ENCODE data around the gene CFB.

The CFB gene

DNA sequence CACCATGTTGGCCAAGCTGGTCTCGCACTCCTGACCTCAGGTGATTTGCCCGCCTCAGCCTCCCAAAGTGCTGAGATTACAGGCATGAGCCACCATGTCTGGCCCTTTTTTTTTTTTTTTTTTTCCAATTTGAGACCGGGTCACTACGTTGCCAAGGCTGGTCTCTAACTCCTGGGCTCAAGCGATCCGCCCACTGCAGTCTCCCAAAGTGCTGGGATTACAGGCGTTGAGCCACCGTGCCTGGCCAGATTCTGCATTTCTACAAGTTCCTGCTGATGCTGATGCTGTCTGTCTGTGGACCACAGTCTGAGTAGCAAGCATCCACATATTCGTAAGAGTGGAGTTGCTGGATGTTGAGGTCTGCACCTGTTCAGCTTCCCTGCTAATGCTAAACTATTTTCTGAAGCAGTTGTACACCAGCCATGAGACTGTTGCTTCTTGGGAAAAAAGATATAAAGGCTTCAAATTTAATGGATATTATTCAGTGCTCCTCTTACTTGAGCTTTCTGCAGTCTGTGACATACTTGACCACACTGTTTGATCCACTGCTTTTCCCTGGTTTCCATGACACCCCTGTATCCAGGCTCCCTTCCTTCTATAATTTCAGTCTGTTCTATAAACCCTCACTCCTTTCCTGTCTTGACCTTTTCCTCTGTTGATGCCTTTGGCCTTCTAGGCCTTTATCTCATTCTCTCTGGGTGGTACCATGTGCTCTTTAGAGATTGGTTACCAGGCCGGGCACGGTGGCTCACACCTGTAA is 33.9 kb upstream of the CFB start:
- TF ChIP-seq, protein P1, sequence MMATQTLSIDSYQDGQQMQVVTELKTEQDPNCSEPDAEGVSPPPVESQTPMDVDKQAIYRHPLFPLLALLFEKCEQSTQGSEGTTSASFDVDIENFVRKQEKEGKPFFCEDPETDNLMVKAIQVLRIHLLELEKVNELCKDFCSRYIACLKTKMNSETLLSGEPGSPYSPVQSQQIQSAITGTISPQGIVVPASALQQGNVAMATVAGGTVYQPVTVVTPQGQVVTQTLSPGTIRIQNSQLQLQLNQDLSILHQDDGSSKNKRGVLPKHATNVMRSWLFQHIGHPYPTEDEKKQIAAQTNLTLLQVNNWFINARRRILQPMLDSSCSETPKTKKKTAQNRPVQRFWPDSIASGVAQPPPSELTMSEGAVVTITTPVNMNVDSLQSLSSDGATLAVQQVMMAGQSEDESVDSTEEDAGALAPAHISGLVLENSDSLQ (IDR thresholded peaks at IDR 0.05), result no peak
- no peak for TF ChIP-seq LEF1 (IDR thresholded peaks at IDR 0.05; ENCODE audit: borderline replicate concordance)
- DNase-seq (ENCODE audit: extremely low spot score), result no peak
- ChIA-PET CTCF (no interaction called here), POLR2A (interaction anchor here (0.7 kb wide), 1 partner anchor 10 kb away, joined by 3 read pairs; no protein-coding TSS in a partner anchor)

DNA sequence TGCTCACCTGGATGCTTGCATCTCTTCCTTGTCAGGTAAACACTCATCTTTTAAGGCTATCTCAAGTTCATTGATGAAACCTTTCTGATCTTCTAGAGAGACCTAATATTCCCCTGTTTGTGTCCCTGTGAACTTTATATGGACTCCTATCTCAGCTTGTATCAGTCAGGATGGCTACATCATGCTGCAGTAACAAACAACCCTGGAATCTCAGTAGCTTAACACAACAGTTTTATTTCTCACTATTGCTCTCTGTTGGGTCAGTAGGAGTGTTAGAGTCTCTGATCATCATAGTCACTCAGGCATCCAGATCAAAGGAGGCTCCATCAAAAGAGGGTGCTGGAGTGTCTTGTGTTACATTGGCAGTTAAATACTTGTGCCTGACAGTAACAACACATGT is 30.5 kb upstream of the CFB start:
- no peak for TF ChIP-seq FOXM1 (IDR thresholded peaks at IDR 0.05; ENCODE audit: borderline replicate concordance)
- TF ChIP-seq HDGF (IDR thresholded peaks at IDR 0.05; ENCODE audit: borderline replicate concordance), result no peak
- no peak for TF ChIP-seq SUZ12 (IDR thresholded peaks at IDR 0.05)
- TF ChIP-seq CTBP1 (IDR thresholded peaks at IDR 0.05; ENCODE audit: borderline replicate concordance), result no peak
- no peak for TF ChIP-seq ELF4 (IDR thresholded peaks at IDR 0.05)
- no peak for TF ChIP-seq FOXA1 (IDR thresholded peaks at IDR 0.05)
- TF ChIP-seq, protein P1 (IDR thresholded peaks at IDR 0.05), result no peak
- no peak for TF ChIP-seq ARNT (IDR thresholded peaks at IDR 0.05)
- TF ChIP-seq FOXK2 (IDR thresholded peaks at IDR 0.05), result no peak
- TF ChIP-seq ZNF384 (IDR thresholded peaks at IDR 0.05), result no peak
- TF ChIP-seq NFRKB (IDR thresholded peaks at IDR 0.05), result no peak
- no peak for TF ChIP-seq LEF1 (IDR thresholded peaks at IDR 0.05; ENCODE audit: borderline replicate concordance)
- no peak for TF ChIP-seq BHLHE40 (IDR thresholded peaks at IDR 0.05; ENCODE audit: borderline replicate concordance)
- TF ChIP-seq SP1 (IDR thresholded peaks at IDR 0.05), result no peak
- no peak for TF ChIP-seq L3MBTL2 (conservative IDR thresholded peaks at IDR 0.05)
- ChIA-PET POLR2A (no interaction called here), CTCF (no interaction called here)
- DNase-seq (ENCODE audit: extremely low spot score), result no peak

DNA sequence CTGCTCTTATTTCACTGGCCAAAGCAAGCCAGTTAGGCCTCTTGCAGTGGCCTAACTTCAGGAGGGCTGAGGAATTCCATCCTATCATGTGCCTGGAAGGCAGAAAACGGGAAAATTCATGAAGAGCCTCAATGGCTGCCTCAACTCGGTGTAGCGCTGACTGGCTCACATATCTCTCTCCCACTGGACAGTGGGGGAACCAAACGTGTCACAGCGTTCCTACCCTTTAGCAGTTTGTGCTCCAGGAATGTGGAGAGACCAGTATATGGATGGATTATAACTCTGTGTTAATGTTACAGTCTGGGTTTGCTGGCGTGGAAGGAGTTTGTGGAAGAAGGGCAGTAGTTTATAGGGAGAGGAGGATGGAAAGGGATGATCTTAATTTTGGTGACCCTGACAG is 30.1 kb upstream of the CFB start:
- CTCF ChIA-PET, result no interaction called here
- no peak for DNase-seq (ENCODE audit: extremely low spot score)
- POLR2A ChIA-PET, result interaction anchor here (0.7 kb wide), 1 partner anchor 49 kb away, joined by 4 read pairs; no protein-coding TSS in a partner anchor
- no peak for TF ChIP-seq ELF4 (IDR thresholded peaks at IDR 0.05)
- TF ChIP-seq TARDBP (IDR thresholded peaks at IDR 0.05), result no peak
- no peak for TF ChIP-seq SUZ12 (IDR thresholded peaks at IDR 0.05)
- no peak for TF ChIP-seq ZNF384 (IDR thresholded peaks at IDR 0.05)

DNA sequence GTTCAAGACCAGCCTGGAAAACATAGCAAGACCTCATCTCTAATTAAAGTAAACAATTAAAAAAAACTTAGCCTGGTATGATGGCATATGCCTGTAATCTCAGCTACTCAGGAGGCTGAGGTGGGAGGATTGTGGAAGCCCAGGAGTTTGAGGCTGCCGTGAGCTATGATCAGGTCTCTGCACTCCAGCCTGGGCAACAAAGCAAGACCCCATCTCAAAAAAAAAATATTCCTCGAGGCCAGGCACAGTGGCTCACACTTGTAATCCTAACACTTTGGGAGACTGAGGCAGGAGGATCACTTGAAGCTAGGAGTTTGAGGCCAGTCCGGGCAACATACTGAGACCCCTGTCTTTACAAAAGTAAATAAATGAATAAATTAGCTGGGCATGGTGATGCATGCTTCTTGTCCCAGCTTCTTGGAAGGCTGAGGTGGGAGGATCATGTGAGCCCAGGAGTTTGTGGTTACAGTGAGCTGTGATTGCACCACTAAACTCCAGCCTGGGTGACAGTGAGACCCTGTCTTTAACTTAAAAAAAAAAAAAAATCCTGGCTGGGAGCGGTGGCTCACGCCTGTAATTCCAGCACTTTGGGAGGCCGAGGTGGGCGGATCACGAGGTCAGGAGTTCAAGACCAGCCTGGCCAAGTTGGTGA is 27.7 kb upstream of the CFB start:
- POLR2A ChIA-PET, result interaction anchor here (0.9 to 1.2 kb wide), 3 partner anchors 91 to 277 kb away, joined by 3 read pairs; partner anchors contain the start of genes HSPA1B and LSM2
- CTCF ChIA-PET, result interaction anchor here (0.6 to 1.6 kb wide), 4 partner anchors 34 to 183 kb away, joined by 3 to 7 read pairs (median 3); no protein-coding TSS in a partner anchor
- TF ChIP-seq SUZ12 (IDR thresholded peaks at IDR 0.05) (no peak), ZNF384 (IDR thresholded peaks at IDR 0.05) (no peak), ELF4 (IDR thresholded peaks at IDR 0.05) (no peak), FOXK2 (IDR thresholded peaks at IDR 0.05) (no peak), L3MBTL2 (conservative IDR thresholded peaks at IDR 0.05) (no peak), HDGF (IDR thresholded peaks at IDR 0.05; ENCODE audit: borderline replicate concordance) (no peak), TARDBP (IDR thresholded peaks at IDR 0.05) (no peak), CTBP1 (IDR thresholded peaks at IDR 0.05; ENCODE audit: borderline replicate concordance) (no peak), FOXA1 (IDR thresholded peaks at IDR 0.05) (no peak), BHLHE40 (IDR thresholded peaks at IDR 0.05; ENCODE audit: borderline replicate concordance) (no peak)
- TF ChIP-seq, protein P1 (IDR thresholded peaks at IDR 0.05), result no peak
- DNase-seq (ENCODE audit: extremely low spot score), result no peak

DNA sequence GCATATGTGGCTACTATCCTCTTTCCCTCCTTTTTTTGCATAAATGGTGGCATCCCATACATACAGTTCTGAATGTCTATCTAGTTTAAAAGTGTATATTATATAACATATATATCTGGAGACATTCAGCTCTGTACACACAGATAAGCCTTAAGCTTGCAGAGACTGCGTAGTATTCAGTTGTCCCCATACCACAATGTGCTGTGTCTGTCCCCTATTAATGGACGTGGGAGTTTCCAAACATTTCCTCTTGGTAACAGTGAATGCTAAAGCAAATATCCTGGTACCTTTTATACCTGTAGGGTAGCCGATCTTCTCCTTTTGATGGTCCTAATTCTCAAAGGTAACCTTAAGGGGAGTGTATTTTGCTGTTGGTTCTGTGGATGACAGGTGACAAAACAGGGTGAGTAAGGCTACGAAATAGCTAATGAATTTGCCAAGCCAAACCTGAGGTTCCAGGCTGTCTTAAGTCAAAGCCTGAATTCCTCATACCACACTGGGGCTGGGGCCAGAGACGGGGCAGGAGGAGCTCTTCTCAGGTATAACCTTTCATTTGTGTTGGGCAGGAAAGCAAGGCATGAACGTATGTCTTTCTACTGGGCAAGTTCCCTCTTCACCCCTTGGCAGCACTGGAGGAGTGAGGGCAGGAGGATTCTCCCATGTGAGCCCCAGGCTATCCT is 26.1 kb upstream of the CFB start:
- no peak for DNase-seq (ENCODE audit: extremely low spot score)
- ChIA-PET POLR2A (interaction anchor here (0.5 to 0.9 kb wide), 2 partner anchors 38 to 1332 kb away, joined by 3 to 4 read pairs; no protein-coding TSS in a partner anchor), CTCF (interaction anchor here (0.5 kb wide), 1 partner anchor 56 kb away, joined by 7 read pairs; no protein-coding TSS in a partner anchor)
- no peak for TF ChIP-seq ELF4 (IDR thresholded peaks at IDR 0.05)
- TF ChIP-seq LEF1 (IDR thresholded peaks at IDR 0.05; ENCODE audit: borderline replicate concordance), result no peak
- TF ChIP-seq TARDBP (IDR thresholded peaks at IDR 0.05), result no peak

DNA sequence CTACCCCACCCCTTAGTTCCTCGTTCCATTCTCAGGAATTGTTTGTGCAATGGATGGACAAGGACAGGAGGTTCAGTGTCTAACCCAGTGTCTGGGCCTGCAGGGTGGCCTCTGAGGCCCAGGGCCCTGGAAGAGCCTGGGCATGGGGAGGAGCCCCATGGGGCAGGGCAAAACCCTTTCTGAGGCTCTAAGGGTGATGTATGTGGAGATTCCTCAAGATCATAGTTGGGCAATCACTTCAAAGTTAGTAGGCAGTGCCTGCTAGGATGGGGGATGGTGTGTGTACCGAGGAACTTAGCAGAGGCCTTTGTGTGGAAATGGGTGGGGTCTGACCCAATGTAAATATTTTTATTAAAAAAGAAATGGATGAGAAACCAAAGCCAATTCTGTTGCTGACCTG is 25.1 kb upstream of the CFB start:
- no peak for TF ChIP-seq FOXM1 (IDR thresholded peaks at IDR 0.05; ENCODE audit: borderline replicate concordance)
- TF ChIP-seq FOXA1 (IDR thresholded peaks at IDR 0.05), result no peak
- no peak for TF ChIP-seq TARDBP (IDR thresholded peaks at IDR 0.05)
- TF ChIP-seq FOXK2 (IDR thresholded peaks at IDR 0.05), result no peak
- CTCF ChIA-PET, result no interaction called here
- POLR2A ChIA-PET, result no interaction called here
- DNase-seq (ENCODE audit: extremely low spot score), result no peak

All from HEK293T (cell line).